NCI-H1092 (cell line): ENCODE results near the gene SSR4.
A peak's percentile ranks its signal among the peaks of the same experiment; 100 is the strongest.
"Not testable (repeated sequence)": the region's sequence is repeated elsewhere in the genome, so short reads cannot be mapped to it uniquely, and the experiment has no call there.

Experiments
- DNase-seq: peaks from one replicate; lab custom pipeline; 2025; lab: John Stamatoyannopoulos, UW

Gene SSR4

GRCh38 chrX:153805436-153805835, 11.0 kb downstream of the SSR4 start:
- DNase-seq = no peak

GRCh38 chrX:153806999-153807575, 12.6 kb downstream of the SSR4 start:
- no peak for DNase-seq

DNA sequence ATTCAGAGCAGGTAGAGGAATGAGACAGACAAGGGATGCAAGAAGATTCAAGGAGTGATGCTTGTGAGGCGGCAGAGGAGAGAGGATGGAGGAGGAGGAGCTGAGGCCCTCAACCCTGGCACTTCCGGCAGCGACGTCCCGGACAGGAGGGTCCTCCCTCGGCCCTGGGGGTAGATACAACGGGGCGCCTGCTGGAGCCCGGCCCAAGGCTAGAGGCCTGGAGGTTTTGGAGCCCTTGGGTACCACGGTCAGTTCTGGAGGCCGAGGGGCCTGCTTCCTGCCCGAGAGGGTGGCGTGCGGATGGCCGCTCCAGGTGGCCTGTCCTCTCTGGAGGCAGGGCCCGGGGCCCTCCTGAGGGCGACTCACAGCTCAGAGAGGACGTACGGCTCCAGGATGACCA, 13.5 kb downstream of the SSR4 start:
- DNase-seq = no peak

DNA sequence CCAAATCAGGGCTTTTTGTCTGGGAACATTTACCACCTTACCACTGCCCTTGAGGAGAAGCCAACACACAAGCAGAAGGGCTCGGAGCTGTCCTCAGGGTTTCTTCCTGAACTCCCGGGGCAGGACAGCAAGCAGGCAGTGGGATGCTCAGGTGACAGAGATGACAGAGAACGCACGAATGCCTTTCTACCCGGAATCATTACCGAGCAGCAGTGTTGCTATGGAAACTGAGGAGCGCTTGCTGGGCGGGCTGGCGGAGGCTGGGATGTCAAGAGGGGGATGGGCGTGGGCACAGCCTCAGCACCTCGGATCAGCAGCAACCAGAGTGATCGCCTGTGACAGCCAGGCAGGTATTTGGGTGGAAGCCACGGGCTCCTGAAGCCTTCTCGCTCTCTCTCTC, 17.8 kb downstream of the SSR4 start:
- DNase-seq = no peak

DNA sequence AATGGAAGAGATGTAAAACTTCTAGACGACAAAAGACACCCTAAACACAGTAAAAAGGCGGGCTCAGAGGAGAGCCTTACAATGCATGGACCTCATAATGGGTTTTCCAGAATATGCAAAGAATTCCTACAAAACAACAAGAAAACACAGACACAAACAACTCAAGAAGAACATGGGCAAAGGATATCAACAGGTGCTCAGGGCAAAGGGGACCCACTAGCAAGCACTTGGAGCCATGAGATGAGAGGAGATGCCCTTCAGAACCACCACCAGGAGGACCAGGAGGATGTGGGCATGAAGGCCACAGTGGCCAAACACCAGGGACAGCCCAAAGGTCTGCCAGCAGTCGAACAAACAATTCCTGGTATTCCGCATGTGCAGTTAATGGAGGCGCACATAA, 18.7 kb downstream of the SSR4 start:
- DNase-seq = no peak

DNA sequence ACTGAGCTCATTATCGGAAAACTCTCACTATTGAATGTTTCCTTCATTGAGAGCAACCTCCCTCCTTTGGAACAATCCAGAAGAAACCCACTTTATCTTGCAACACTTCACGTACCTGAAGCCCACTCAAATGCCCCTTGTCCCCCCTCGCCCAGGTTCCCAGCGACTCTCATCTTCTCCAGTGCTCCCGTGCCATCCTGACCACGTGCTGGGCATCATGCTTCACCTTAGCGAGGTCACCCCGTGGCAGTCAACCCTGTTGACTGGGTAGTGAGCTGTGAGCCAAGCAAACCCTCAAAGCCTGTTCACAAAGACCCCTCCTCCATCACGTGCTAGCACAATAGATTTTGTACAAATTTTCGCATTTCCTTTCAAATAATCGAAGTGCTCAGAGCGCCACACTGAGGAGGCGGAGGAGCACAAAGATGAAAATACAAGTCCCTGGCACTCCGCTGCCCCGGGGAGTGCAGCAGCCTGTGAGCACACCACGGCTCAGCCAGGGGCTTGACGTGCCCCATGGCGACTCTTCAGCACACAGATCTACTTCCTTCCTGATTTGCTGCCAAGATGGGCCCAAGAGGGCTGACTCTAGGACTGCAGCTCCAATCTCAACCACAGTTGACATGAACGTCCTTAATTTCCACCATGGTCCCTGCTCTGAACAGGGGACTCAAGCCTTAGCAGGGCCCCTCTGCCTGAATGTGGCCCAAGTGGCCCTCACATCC, 20.3 kb downstream of the SSR4 start:
- DNase-seq = no peak

DNA sequence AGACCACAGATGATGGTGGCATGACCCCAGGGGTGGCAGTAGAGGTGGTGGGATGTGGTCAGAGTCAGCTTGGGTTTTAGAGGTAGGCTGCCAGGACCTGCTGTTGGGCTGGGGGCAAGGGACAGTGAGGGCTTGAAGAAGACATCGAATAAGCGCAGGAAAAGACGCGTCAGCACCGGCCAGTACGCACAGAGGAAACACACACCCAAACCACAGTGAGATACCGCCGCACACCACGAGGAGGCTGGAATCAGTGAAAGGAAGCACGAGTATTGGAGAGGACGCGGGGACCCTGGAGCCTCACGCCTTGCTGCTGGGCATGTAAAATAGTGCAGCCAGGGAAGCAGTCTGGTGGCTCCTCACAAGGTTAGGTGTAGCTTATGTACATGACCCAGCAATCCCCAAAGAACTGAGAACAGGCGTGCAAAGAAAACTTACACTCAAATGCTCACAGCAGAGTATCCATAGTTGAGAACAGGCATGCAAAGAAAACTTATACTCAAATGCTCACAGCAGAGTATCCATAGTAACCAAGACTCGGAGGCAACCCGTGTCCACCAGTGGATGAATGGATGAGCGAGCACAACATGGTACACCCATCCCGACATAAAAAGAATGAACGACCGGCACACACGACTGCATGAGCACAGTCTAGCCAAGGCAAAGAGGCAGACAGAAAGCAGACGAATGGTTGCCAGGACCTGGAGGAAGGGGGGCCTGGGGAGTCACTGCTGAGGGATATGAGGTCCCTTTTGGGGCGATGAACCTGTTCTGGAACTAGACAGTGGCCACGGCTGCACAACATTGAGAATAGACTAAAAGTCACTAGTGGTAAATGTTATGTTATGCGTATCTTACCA, 22.6 kb downstream of the SSR4 start:
- DNase-seq = no peak

GRCh38 chrX:153818064-153818463, 23.6 kb downstream of the SSR4 start:
- not testable (repeated sequence) for DNase-seq

DNA sequence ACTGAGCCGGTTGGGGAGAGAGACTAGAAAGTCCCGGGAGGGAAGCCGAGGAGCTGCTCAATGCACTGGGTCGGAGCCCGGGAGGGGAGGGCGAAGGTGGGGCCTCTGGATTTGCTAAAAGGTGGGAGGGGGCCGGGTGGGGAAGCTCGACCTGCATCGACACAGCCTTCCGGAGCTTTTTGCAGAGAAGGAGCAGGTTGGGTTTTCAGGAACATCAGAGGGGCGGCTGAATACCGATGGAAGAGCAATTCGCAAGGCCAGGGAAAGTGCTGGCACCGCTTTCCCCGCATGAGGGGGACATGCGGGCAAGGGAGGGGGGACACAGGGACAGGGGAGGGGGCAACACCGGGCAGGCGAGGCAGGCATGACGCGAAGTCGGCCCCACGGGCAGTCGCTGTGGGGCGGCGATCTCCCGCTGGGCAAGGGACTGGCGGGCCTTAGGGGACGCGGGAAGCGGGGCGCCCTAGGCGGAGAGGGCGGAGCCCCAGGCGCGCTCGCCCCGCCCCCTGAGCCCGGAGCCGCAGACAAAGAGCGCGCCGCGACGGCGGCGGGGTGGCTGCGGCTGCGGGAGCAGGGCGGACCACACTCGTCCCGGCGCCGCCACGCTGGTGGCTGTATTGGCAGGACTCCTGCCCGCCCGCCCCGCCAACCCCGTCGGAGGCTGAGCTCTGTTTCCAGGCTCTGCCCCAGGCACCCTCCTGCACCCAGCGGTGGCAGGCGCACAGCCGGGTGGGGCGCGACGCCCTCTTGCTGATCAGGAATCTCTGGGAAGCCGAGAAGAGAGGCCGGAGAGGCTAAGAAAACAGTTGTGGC, 24.3 kb downstream of the SSR4 start:
- peak; percentile 50 for DNase-seq

GRCh38 chrX:153819384-153820040, 25.0 kb downstream of the SSR4 start:
- no peak for DNase-seq

- DNase-seq = no peak
Measured at GRCh38 chrX:153820601-153821000, 26.1 kb downstream of the SSR4 start.

DNA sequence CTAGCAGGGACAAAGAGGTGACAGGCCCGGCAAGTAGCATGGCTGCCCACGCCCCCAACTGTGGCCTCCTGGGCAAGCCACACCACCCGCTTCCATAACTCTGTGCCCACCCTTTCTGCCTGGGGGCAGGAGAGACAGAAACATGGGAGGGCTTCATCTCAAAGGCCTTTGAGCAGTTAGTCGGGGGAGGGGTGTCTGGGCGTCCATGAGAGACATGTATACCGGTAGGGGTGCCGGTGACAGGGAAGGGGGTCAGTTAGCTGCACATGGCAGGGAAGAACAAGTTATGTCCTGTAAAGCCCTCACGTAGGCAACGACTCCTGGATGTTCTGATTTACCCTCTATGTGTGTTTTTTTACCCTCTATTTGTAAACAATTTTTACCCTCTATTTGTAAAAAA, 26.6 kb downstream of the SSR4 start:
- DNase-seq = no peak

- DNase-seq = no peak
Measured at GRCh38 chrX:153824348-153824747, 29.9 kb downstream of the SSR4 start.

DNA sequence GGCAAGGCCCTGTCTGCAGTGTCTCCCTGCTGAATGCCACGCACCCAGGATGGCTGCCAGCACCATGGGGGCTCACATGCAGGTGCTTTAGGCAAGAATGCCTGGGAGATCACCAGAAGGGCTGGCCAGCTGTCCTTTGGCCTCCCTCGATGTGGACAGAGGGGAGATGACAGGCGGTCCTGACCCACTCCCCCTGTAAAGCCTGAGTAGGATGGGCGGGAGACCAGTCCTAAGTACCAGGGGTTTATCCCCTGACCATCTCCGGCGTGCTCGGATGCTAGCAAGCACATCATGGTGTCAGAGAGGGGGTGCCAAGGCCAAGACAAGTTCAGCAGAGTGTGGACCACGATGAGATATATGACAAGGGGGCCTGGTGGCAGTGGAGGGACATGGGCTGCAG, 30.6 kb downstream of the SSR4 start:
- DNase-seq = no peak

DNA sequence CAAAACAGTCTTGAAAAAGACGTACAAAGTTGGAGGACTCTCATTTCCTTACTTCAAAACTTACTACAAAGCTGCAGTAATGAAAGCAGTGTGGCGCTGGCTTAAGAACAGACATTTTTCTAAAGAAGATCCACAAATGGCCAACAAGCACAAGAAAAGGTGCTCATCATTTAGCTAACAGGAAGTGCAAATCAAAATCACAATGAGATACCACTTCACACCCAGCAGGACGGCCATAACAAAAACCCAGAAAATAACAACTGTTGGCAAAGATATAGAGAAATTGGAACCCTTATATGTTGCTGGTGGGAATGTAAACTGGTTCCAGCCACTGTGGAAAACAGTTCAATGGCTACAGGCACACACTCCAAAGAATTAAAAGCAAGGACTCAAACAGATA, 32.5 kb downstream of the SSR4 start:
- DNase-seq = no peak

DNA sequence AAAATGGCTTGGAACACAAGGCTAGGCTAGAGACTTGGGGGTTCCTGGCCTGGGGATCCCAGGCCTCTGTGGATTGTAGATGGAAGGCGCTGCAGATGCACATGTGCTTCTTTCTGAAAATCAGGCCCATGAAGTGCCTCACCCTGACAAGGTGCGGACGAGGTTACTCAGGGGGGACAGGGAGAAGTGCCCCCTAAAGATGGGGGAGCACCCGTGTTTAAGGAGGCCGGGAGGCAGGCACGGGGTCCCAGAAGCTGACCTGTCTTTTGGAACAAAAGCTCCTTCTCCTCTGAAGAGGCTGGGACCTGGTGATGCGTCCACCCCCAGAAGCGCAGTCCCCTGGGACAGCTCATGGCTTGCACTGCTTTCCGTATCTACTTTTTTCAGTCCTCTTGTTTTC, 33.4 kb downstream of the SSR4 start:
- no peak for DNase-seq

- DNase-seq = no peak
Measured at GRCh38 chrX:153828308-153828707, 33.8 kb downstream of the SSR4 start.

DNA sequence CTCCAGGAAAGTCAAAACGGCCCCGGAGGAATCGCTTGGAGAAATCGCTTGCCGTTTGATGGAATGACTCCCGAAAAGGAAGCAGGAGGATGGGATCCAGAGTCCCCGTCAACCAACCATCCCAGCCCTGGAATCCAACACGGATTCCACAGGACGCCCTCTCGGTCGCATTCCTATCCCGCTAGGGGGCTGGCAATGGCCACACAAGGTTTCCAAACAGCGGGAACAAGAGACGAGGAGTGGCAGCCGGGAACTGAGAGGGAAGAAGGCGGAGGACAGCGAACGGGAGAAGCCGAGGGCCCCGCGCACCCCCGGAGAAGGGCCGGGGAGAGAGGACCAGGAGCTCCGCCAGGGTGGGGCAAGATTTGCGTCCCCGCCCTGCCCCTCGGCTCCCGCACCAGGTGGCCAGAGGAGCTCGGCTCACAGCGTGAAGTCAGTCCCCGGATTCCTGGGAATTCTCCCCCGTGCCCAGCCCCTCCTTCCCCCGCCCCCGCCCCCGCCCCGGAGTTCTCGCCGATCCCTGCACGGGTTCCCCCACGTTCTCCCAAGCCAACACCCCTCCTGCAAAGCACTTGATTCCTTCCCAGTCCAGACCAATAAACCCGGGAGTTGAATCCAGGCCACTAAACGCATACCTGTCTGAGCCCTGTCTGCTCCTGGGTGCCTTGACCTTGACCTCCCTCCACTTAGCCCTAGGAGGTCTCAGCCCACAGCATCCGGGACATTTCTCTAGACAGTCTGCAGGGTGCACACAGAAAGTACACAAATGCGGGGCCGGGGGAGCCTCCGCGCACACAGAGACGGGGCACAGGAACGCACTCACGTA, 34.5 kb downstream of the SSR4 start:
- no peak for DNase-seq

DNA sequence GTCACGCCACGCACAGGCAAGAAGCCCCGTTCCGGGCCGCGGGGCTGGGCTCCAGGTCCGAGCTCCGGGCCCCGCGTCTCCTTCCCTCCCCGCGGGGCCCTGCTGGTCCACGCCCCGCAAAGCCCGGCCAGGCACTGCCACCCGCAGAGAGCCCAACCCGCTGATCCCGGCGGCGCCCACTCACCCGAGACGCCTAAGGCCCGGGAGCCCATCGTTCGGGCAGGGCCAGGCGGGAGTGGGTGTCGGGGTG, 35.0 kb downstream of the SSR4 start:
- DNase-seq = no peak

- DNase-seq = no peak
Measured at GRCh38 chrX:153829799-153830639, 35.6 kb downstream of the SSR4 start, which contains the start of gene PDZD4. Gene PDZD4 (minus strand): TSS chrX:153830544. CDS start chrX:153830298, 246 bp downstream.
